ENCODE data around the gene ATP6V1B1. TPM values are rescaled to one million over a fixed set of nuclear protein-coding genes. Genes with fewer than 3 reads are reported as not detected.

ATP6V1B1 gene
- 10 to 100 TPM; 67.2 to 92.1 (median 80.4) TPM for polyA plus RNA-seq (ENCODE audit: insufficient read length in 4 of 4)

- DNase-seq (ENCODE audit: low read depth in 4 of 4, low spot score in 2 of 4), result no peak
Observed at GRCh38 chr2:70935468-70936164, at the start of gene ATP6V1B1. Gene ATP6V1B1, plus strand, starts transcription at chr2:70935900. Its CDS starts 55 bp downstream, at chr2:70935955.

- DNase-seq (ENCODE audit: low read depth in 4 of 4, low spot score in 2 of 4), result no peak
Observed at GRCh38 chr2:70886541-70886987, 49.1 kb upstream of the ATP6V1B1 start.

GRCh38 chr2:70887208-70887549 lies 48.5 kb upstream of the ATP6V1B1 start:
- no peak for DNase-seq (ENCODE audit: low read depth in 4 of 4, low spot score in 2 of 4)

- no peak for DNase-seq (ENCODE audit: low read depth in 4 of 4, low spot score in 2 of 4)
Observed at GRCh38 chr2:70887550-70888246, 48.0 kb upstream of the ATP6V1B1 start.

- no peak for DNase-seq (ENCODE audit: low read depth in 4 of 4, low spot score in 2 of 4)
Observed at GRCh38 chr2:70888366-70888922, 47.3 kb upstream of the ATP6V1B1 start.

GRCh38 chr2:70888923-70889715 lies 46.6 kb upstream of the ATP6V1B1 start:
- DNase-seq (ENCODE audit: low read depth in 4 of 4, low spot score in 2 of 4), result no peak

GRCh38 chr2:70889716-70890037 lies 46.0 kb upstream of the ATP6V1B1 start:
- DNase-seq (ENCODE audit: low read depth in 4 of 4, low spot score in 2 of 4), result no peak

GRCh38 chr2:70890469-70891065 lies 45.1 kb upstream of the ATP6V1B1 start:
- DNase-seq (ENCODE audit: low read depth in 4 of 4, low spot score in 2 of 4), result no peak

- no peak for DNase-seq (ENCODE audit: low read depth in 4 of 4, low spot score in 2 of 4)
Observed at GRCh38 chr2:70891572-70892357, 43.9 kb upstream of the ATP6V1B1 start.

GRCh38 chr2:70892750-70893149 lies 43.0 kb upstream of the ATP6V1B1 start:
- DNase-seq (ENCODE audit: low read depth in 4 of 4, low spot score in 2 of 4), result no peak

- no peak for DNase-seq (ENCODE audit: low read depth in 4 of 4, low spot score in 2 of 4)
Observed at GRCh38 chr2:70893186-70893585, 42.5 kb upstream of the ATP6V1B1 start.

GRCh38 chr2:70894765-70895164 lies 40.9 kb upstream of the ATP6V1B1 start:
- no peak for DNase-seq (ENCODE audit: low read depth in 4 of 4, low spot score in 2 of 4)

- no peak for DNase-seq (ENCODE audit: low read depth in 4 of 4, low spot score in 2 of 4)
Observed at GRCh38 chr2:70895249-70895648, 40.5 kb upstream of the ATP6V1B1 start.

GRCh38 chr2:70895998-70896764 lies 39.5 kb upstream of the ATP6V1B1 start:
- no peak for DNase-seq (ENCODE audit: low read depth in 4 of 4, low spot score in 2 of 4)

- DNase-seq (ENCODE audit: low read depth in 4 of 4, low spot score in 2 of 4), result no peak
Observed at GRCh38 chr2:70896765-70897202, 38.9 kb upstream of the ATP6V1B1 start.

GRCh38 chr2:70897203-70897976 lies 38.3 kb upstream of the ATP6V1B1 start:
- DNase-seq (ENCODE audit: low read depth in 4 of 4, low spot score in 2 of 4), result no peak

GRCh38 chr2:70897977-70898226 lies 37.8 kb upstream of the ATP6V1B1 start:
- DNase-seq (ENCODE audit: low read depth in 4 of 4, low spot score in 2 of 4), result no peak

- no peak for DNase-seq (ENCODE audit: low read depth in 4 of 4, low spot score in 2 of 4)
Observed at GRCh38 chr2:70898363-70899240, 37.1 kb upstream of the ATP6V1B1 start.

All from left renal cortex interstitium (tissue), 4 donors.